Embryonic facial prominence (tissue), 1 donor: ENCODE measurements around the gene TEDC1.

Experiments
- DNase-seq: peaks from one replicate; pipeline ENCODE4 v3.0.0-alpha.2; 2016; ENCODE audit errors: extremely low spot score

Gene TEDC1

DNA sequence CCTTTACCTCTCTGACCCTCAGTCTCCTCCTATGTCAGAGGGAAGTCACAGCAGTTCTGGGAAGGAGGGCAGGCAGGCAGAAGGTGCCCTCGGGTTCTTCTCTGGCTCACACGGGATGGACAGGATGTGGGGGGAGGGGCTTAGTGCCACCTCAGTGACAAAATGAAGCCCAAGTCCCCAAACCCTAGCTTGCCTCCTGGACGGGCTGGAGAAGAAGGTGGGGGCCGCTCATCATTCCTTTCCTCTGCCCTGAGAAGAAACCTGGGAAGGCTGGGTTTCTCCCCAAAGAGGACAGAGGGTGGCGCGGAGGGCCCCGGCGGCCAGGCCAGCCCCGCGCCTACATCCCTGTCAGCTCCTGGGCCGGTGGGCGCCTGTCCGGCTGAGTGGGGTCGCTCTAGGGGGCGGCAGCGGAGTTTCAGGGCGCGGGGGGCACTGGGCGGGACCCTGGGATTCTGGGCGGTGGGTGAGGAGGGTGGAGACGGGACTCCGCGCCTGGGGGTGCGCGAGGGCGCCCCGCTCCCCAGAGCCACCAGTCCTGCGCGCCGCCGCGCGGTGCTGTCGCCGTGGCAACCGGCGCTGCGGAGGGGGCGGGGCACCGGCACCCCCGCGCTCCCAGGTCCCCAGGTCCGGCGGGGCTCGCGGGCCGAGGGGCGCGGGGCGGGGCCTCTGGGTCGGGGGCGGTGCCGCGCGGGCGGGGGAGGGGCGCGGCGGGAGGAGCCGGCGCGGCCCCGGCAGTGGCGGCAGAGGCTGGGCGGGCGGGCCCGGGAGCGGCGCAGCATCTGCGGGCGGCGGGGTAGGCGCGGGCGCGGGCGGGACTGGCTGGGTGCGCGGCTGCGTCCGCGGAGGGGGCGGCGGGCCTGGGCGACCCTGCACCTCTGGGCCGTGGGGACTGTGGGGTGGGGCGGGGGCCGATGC is 35.1 kb downstream of the TEDC1 start, which contains the start of gene TMEM121:
TSS of gene TMEM121 (plus strand) at position 723 of the 915 bp plus-strand sequence. CDS start 2,252 bp downstream, outside the sequence.
- DNase-seq: no peak

GRCh38 chr14:105526776-105527380 is 35.8 kb downstream of the TEDC1 start:
- no peak for DNase-seq

DNA sequence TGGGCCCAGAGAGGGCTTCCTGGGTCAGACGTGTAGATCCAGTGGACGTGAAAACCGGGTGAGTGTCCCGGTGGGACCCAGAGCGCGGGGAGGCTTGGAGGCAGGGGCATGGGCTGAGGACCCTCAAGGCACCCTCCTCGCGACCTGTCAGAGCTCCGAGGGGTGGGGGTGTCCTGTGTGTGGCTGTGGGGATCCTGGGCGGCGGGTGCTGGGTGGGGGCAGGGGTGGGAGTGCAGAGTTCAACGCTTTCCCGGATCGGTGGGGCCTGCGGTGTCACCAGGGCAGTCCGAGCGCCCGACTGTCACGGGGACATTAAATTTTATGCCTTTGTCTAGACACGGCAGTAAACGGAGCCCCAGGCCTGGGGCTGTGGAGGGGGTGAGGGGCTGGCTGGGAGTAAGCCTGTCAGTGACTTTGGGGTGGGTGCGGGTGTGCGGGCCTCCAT is 36.4 kb downstream of the TEDC1 start:
- no peak for DNase-seq

GRCh38 chr14:105527826-105528585 is 37.0 kb downstream of the TEDC1 start:
- peak; percentile 28 for DNase-seq

DNA sequence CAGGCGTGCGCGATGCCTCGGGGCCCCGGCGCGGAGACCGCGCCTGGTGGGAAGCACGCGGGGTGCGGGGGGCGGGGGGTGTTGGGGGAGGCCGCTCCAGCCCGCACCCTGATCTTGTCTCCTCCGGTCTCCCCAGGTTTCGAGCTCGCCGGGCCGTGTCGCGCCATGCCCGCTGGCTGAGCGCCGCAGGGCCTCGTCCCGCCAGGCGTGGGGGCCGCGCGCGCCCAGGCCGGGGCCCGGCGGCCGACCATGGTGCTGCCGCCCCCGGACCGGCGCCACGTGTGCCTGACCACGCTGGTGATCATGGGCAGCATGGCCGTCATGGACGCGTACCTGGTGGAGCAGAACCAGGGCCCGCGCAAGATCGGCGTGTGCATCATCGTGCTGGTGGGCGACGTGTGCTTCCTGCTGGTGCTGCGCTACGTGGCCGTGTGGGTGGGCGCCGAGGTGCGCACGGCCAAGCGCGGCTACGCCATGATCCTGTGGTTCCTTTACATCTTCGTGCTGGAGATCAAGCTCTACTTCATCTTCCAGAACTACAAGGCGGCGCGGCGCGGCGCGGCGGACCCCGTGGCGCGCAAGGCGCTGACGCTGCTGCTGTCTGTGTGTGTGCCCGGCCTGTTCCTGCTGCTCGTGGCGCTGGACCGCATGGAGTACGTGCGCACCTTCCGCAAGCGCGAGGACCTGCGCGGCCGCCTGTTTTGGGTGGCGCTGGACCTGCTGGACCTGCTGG is 37.7 kb downstream of the TEDC1 start:
- no peak for DNase-seq

DNA sequence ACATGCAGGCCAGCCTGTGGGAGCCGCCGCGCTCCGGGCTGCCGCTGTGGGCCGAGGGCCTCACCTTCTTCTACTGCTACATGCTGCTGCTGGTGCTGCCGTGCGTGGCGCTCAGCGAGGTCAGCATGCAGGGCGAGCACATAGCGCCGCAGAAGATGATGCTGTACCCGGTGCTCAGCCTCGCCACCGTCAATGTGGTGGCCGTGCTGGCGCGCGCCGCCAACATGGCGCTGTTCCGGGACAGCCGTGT is 38.2 kb downstream of the TEDC1 start:
- no peak for DNase-seq

DNA sequence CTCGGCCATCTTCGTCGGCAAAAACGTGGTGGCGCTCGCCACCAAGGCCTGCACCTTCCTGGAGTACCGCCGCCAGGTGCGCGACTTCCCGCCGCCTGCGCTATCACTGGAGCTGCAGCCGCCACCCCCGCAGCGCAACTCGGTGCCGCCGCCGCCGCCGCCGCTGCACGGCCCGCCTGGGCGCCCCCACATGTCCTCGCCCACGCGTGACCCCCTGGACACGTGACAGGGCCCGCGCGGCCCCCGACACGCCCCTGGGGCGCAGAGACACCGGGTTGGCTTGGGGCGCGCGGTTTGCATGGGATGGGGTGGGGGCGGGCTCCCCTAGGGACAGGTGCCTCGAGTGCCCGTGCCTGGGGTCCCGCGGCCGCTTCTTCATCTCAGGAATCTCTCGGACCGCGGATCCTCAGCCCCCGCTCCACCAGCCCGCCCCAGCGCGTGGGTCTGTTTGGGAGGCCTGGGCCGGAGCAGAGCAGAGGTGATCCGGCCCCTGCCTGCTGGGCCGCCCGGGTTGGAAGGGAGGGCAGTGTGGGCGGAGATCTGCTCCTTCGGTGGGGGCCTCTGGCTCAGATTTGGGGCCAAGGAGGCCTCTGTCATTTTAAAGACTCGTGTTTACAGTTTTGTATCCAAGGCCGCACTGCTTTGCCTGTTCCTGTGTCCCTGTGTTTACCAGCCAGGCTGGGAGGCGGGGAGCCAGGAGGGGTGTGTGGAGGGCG is 38.7 kb downstream of the TEDC1 start:
- no peak for DNase-seq

- DNase-seq: no peak
Observed at GRCh38 chr14:105530285-105531087, 39.4 kb downstream of the TEDC1 start.

GRCh38 chr14:105531088-105531893 is 40.2 kb downstream of the TEDC1 start:
- DNase-seq: no peak

- no peak for DNase-seq
Observed at GRCh38 chr14:105531894-105532623, 41.0 kb downstream of the TEDC1 start.

DNA sequence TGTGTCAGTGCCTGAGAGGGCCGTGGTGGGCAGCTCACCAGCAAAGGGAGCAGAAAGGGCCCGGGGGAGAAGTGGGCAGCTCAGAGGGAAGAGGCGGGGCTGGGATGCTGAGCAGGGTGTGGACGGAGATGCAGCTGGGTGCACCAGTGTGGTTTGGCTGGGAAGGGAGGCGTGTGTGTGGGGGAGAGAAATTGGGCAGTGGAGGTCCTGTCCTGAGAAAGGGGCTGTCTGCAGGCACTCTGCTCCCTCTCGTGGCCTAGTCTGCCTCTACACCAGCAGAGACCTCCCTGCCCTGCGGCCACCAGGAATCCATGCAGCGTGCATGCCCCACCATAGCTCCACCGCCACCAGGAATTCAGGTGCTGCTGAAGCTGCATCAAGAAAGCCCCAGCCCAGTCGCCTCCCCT is 41.7 kb downstream of the TEDC1 start:
- DNase-seq: no peak

DNA sequence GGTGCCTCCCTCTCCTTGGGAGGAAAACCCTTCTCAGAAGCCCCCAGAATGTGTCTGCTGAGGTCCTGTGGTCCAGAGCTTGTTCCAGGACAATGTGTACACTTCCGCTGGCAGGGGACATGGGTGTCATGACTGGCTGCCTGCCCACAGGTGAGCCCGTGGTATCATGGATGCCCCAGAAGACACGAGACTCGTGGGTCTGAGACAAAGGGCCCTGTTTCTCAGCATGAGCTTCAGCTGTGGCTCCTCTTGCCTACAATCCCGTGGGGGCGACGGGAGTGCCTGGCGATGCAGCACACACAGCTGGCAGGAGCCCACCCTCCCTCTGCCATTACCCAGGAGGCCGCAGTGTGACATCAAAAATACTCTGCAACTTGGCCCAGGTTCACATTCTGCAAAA is 42.3 kb downstream of the TEDC1 start:
- no peak for DNase-seq

GRCh38 chr14:105533811-105534498 is 42.9 kb downstream of the TEDC1 start:
- DNase-seq: no peak

DNA sequence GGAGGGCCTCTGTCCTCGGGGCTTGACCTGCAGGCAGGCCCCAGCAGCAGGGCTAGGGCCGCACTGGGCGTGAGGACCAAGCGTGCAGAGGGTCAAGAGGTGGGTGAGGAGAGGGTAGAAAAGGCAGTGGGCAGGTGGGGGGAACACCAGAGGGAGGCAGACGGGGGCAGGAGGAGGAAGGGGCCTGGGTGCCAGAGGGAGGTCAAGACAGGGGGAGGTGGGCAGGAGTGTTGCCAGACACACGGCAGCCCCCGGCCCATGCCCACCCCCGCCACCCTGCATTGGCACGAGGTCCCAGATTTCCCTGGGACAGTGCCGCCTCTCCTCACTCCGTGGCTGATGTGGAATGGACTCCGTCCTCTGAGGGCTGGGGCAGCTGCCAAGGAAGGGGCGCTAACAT is 43.5 kb downstream of the TEDC1 start:
- no peak for DNase-seq

- no peak for DNase-seq
Observed at GRCh38 chr14:105536051-105536450, 45.0 kb downstream of the TEDC1 start.

GRCh38 chr14:105536691-105537579 is 45.9 kb downstream of the TEDC1 start:
- DNase-seq: no peak
